HepG2 (cell line): ENCODE data around the gene SMPD3. TPM values are rescaled to one million over a fixed set of nuclear protein-coding genes. Genes with fewer than 3 reads are reported as not detected.

Experiments used
- AKAP8 ChIP-seq: sonication (generic); formaldehyde crosslinking; IDR thresholded peaks from 2 replicates; pipeline ENCODE4 v1.5.1; 2020; ENCODE audit warnings: mild to moderate bottlenecking, missing genetic modification reagents
- ASH2L ChIP-seq: fragments of 300-600, 200-600 bp; sonication (generic); IDR thresholded peaks from 2 replicates; pipeline ENCODE4 v1.7.0; 2017; ENCODE audit warnings: low read depth, mild to moderate bottlenecking, moderate library complexity, mixed read lengths, low read length; ENCODE audit not compliant: insufficient read length
- ATF2 ChIP-seq: sonication (generic); formaldehyde crosslinking; IDR thresholded peaks from 2 replicates; pipeline ENCODE4 v1.4.0; 2020; ENCODE audit warnings: missing genetic modification reagents
- KLF12 ChIP-seq: sonication (generic); formaldehyde crosslinking; IDR thresholded peaks from 2 replicates; pipeline ENCODE4 v1.4.0; 2020; ENCODE audit warnings: missing genetic modification reagents, borderline replicate concordance
- SIN3B ChIP-seq: fragments of 150-350 bp; IDR thresholded peaks from 2 replicates; pipeline ENCODE4 v1.6.1; 2014; ENCODE audit warnings: low read length
- SOX6 ChIP-seq, 2 experiments: fragments of 450-650 bp in 1 of 2; sonication (generic) in 1 of 2; formaldehyde crosslinking in 1 of 2; IDR thresholded peaks; 2 replicates each; pipeline versions ENCODE4 v1.4.0 to v1.6.1; 2017 to 2020; ENCODE audit warnings: antibody characterized with exemption in 1 of 2, mild to moderate bottlenecking in 1 of 2, missing genetic modification reagents in 1 of 2
- TFDP2 ChIP-seq: sonication (generic); formaldehyde crosslinking; IDR thresholded peaks from 2 replicates; pipeline ENCODE4 v1.4.0; 2020; ENCODE audit warnings: missing genetic modification reagents
- THAP9 ChIP-seq: sonication (generic); formaldehyde crosslinking; IDR thresholded peaks from 2 replicates; pipeline ENCODE4; 2020; ENCODE audit warnings: missing genetic modification reagents, mild to moderate bottlenecking, borderline replicate concordance
- TRIM22 ChIP-seq: fragments of 450-650 bp; IDR thresholded peaks from 2 replicates; pipeline ENCODE4 v1.6.1; 2017
- YY1 ChIP-seq: IDR thresholded peaks from 2 replicates; pipeline ENCODE4 v1.6.1; 2011; ENCODE audit warnings: low read length, low read depth, moderate library complexity, mild to moderate bottlenecking; ENCODE audit not compliant: insufficient read depth, insufficient replicate concordance
- ZBED4 ChIP-seq: sonication (generic); formaldehyde crosslinking; IDR thresholded peaks from 2 replicates; pipeline ENCODE4 v1.4.0; 2020; ENCODE audit warnings: missing genetic modification reagents, borderline replicate concordance
- ZFP37 ChIP-seq: sonication (generic); formaldehyde crosslinking; IDR thresholded peaks from 2 replicates; pipeline ENCODE4 v1.4.0; 2020; ENCODE audit warnings: missing genetic modification reagents, borderline replicate concordance
- ZNF232 ChIP-seq: sonication (generic); formaldehyde crosslinking; IDR thresholded peaks from 2 replicates; pipeline ENCODE4 v1.4.0; 2020; ENCODE audit warnings: missing genetic modification reagents, borderline replicate concordance
- ZNF501 ChIP-seq: sonication (generic); formaldehyde crosslinking; IDR thresholded peaks from 2 replicates; pipeline ENCODE4 v1.5.1; 2020; ENCODE audit warnings: mild to moderate bottlenecking, moderate library complexity, missing genetic modification reagents
- ZNF788 ChIP-seq: sonication (generic); formaldehyde crosslinking; IDR thresholded peaks from 2 replicates; pipeline ENCODE4 v1.5.0; 2020; ENCODE audit warnings: mild to moderate bottlenecking, missing genetic modification reagents, borderline replicate concordance
- polyA plus RNA-seq, 8 experiments: library from polyadenylated mRNA; depleted of rRNA in 3 of 8; stranded (reverse) in 7 of 8; unstranded in 1 of 8; fragments of >200 nt; fragmentation: Illumina TruSeq in 4 of 8; extraction: Trizol in 4 of 8; gene quantifications; 2 replicates each; pipeline versions ENCODE4 v1.2.1 to v1.2.3, GENCODE V29; 2011 to 2016; ENCODE audit warnings: low read depth in 4 of 8, missing spikeins in 1 of 8, mixed read lengths in 1 of 8; ENCODE audit not compliant: insufficient read depth in 1 of 8
- total RNA-seq, 5 experiments: library from RNA; depleted of rRNA; stranded (reverse); fragments of >200 nt; fragmentation: Illumina TruSeq; extraction: Trizol; gene quantifications; 2 replicates each; pipeline ENCODE4 v1.2.3, GENCODE V29; 2016; ENCODE audit warnings: low read depth in 1 of 5

Gene SMPD3
- total and polyA plus RNA-seq, 2 of the 13 experiments (the other 11 are each of a cell fraction or from before 2014, with no cell fraction given) = 0.07 to 0.32 TPM

- TF ChIP-seq ZBED4 (CRISPR knock-in tag) (peak; percentile 93), TFDP2 (CRISPR knock-in tag) (peak; percentile 100), TRIM22 (no peak), KLF12 (CRISPR knock-in tag) (peak; percentile 99), YY1 (peak; percentile 96), ZFP37 (peak; percentile 100), ZNF788 (CRISPR knock-in tag) (peak; percentile 99), ATF2 (CRISPR knock-in tag) (peak; percentile 88), AKAP8 (CRISPR knock-in tag) (peak; percentile 90), THAP9 (CRISPR knock-in tag) (peak; percentile 97), SIN3B (peak; percentile 92), ZNF501 (CRISPR knock-in tag) (peak; percentile 98), SOX6 (IDR thresholded peaks at IDR 0.05) (no peak), SOX6 (CRISPR knock-in tag; IDR thresholded peaks at IDR 0.05) (peak; percentile 79), ASH2L (peak; percentile 99), ZNF232 (CRISPR knock-in tag) (peak; percentile 99)
Observed at GRCh38 chr16:68310774-68311511, 137.4 kb downstream of the SMPD3 start, which contains the start of the genes PRMT7 and SLC7A6OS (continued).
